GM12878 (cell line): ENCODE data around the gene TTC19. TPM values are rescaled to one million over a fixed set of nuclear protein-coding genes. Genes with fewer than 3 reads are reported as not detected.

ENCODE experiments used
- ATAC-seq: fragments of 200-7000 bp; cut with Tn5 transposase; 3 replicates; pipeline ENCODE4 v1.9.1; 2020; ENCODE audit warnings: mild to moderate bottlenecking, moderate library complexity
- BruUV-seq: library from RNA; stranded (reverse); fragments of 400-500 nt; replicated peaks from 2 replicates; lab custom pipeline; 2021; lab: Mats Ljungman, UMichigan
- CTCF ChIA-PET: fragments of 300-600 bp; sonication (Branson Sonifier 250); formaldehyde crosslinking; extraction: SDS; loops from one replicate; lab custom pipeline; 2021; ENCODE audit warnings: inconsistent platforms; lab: Yijun Ruan, JAX
- POLR2A ChIA-PET: fragments of 350-600 bp; formaldehyde crosslinking; extraction: SDS; loops from one replicate; lab custom pipeline; 2021; ENCODE audit warnings: inconsistent platforms; lab: Charles Lee
- RAD21 ChIA-PET: fragments of 300-600 bp; sonication (Branson Sonifier 250); formaldehyde crosslinking; loops from one replicate; lab custom pipeline; 2023; ENCODE audit warnings: antibody characterized with exemption; ENCODE audit not compliant: unreplicated experiment; lab: Charles Lee
- SMC1A ChIA-PET: fragments of 300-600 bp; sonication (Branson Sonifier 250); formaldehyde crosslinking; loops from one replicate; lab custom pipeline; 2023; ENCODE audit not compliant: unreplicated experiment, uncharacterized antibody; lab: Charles Lee
- DNase-seq: peaks from one replicate; pipeline ENCODE4 v3.0.0-alpha.2; 2011; ENCODE audit warnings: low read depth, low spot score
- FAIRE-seq: peaks from 3 replicates; lab custom pipeline; 2011; peaks lifted over from hg19 to GRCh38; lab: Jason Lieb, UNC
- H2AFZ ChIP-seq: 2 replicates; pipeline ENCODE4 v1.6.0; 2011; ENCODE audit warnings: low read depth, low read length, control low read depth; ENCODE audit not compliant: control insufficient read depth
- H3K27ac ChIP-seq: 2 replicates; pipeline ENCODE4 v1.5.1; 2011; ENCODE audit warnings: control low read depth; ENCODE audit not compliant: control insufficient read depth, insufficient read depth
- H3K27me3 ChIP-seq, 2 experiments: replicated peaks in 1 of 2; 2 replicates each; pipeline versions ENCODE4 v1.6.0 to v1.6.1; 2011; ENCODE audit warnings: low read length in 1 of 2; ENCODE audit not compliant: control insufficient read depth in 2 of 2, insufficient read depth in 2 of 2
- H3K36me3 ChIP-seq, 2 experiments: 2 replicates each; pipeline ENCODE4 v1.5.1; 2011; ENCODE audit warnings: low read length in 1 of 2; ENCODE audit not compliant: control insufficient read depth in 2 of 2, insufficient read depth in 2 of 2
- H3K4me1 ChIP-seq: 2 replicates; pipeline ENCODE4 v1.6.1; 2011; ENCODE audit warnings: mild to moderate bottlenecking, low read length, moderate library complexity, mixed read lengths; ENCODE audit not compliant: control insufficient read depth, insufficient read depth
- H3K4me2 ChIP-seq: 2 replicates; pipeline ENCODE4 v1.6.0; 2011; ENCODE audit warnings: control low read depth; ENCODE audit not compliant: control insufficient read depth, insufficient read depth
- H3K4me3 ChIP-seq: fragments of 200-600 bp; sonication (generic); 2 replicates; pipeline ENCODE4 v1.5.1; 2016
- H3K79me2 ChIP-seq: 2 replicates; pipeline ENCODE4 v1.6.0; 2011; ENCODE audit warnings: low read length; ENCODE audit not compliant: control insufficient read depth, insufficient read depth
- H3K9ac ChIP-seq: 2 replicates; pipeline ENCODE4 v1.8.0; 2011; ENCODE audit warnings: low read length, control low read depth, mixed read lengths; ENCODE audit not compliant: control insufficient read depth, insufficient read depth
- H3K9me3 ChIP-seq: replicated peaks from 3 replicates; pipeline ENCODE4 v1.5.1; 2011; ENCODE audit warnings: mild to moderate bottlenecking, low read length; ENCODE audit not compliant: control insufficient read depth, insufficient read depth
- H4K20me1 ChIP-seq: 2 replicates; pipeline ENCODE4 v1.6.0; 2011; ENCODE audit not compliant: control insufficient read depth, insufficient read depth
- ATF2 ChIP-seq: IDR thresholded peaks from 2 replicates; pipeline ENCODE4 v1.6.1; 2012; ENCODE audit warnings: low read length, inconsistent platforms
- CBFB ChIP-seq: IDR thresholded peaks from 2 replicates; pipeline ENCODE4 v1.6.1; 2016; ENCODE audit warnings: antibody characterized with exemption, low read depth
- CBX3 ChIP-seq: fragments of 200-600 bp; sonication (generic); IDR thresholded peaks from 2 replicates; pipeline ENCODE4 v1.6.1; 2016; ENCODE audit warnings: low read depth, borderline replicate concordance
- EP300 ChIP-seq, 2 experiments: fragments of 150-350 bp in 1 of 2; IDR thresholded peaks; 2 replicates each; pipeline ENCODE4 v1.6.1; 2011 to 2012; ENCODE audit warnings: low read depth in 2 of 2, low read length in 2 of 2, borderline replicate concordance in 1 of 2, improper control_type of control experiment in 1 of 2, inconsistent platforms in 1 of 2; ENCODE audit not compliant: control insufficient read depth in 1 of 2
- GABPA ChIP-seq: IDR thresholded peaks from 2 replicates; pipeline ENCODE4 v1.6.1; 2014; ENCODE audit warnings: antibody characterized with exemption, low read depth, mild to moderate bottlenecking, inconsistent platforms
- NBN ChIP-seq: fragments of 450-650 bp; IDR thresholded peaks from 2 replicates; pipeline ENCODE4 v1.6.1; 2016
- NFYA ChIP-seq: IDR thresholded peaks from 2 replicates; pipeline ENCODE4 v1.6.1; 2011; ENCODE audit warnings: low read depth, mild to moderate bottlenecking, low read length, improper control_type of control experiment, borderline replicate concordance
- PAX5 ChIP-seq: IDR thresholded peaks from 2 replicates; pipeline ENCODE4 v1.6.1; 2011; ENCODE audit warnings: low read depth, low read length, borderline replicate concordance
- POLR2AphosphoS5 ChIP-seq: IDR thresholded peaks from 2 replicates; pipeline ENCODE4 v1.6.1; 2011; ENCODE audit warnings: mild to moderate bottlenecking, low read length, inconsistent platforms
- RAD21 ChIP-seq: IDR thresholded peaks from 2 replicates; pipeline ENCODE4 v1.6.1; 2011; ENCODE audit warnings: mild to moderate bottlenecking, low read depth, low read length, moderate library complexity; ENCODE audit not compliant: insufficient read depth
- RBBP5 ChIP-seq: fragments of 200-600 bp; sonication (generic); conservative IDR thresholded peaks from 2 replicates; pipeline ENCODE4 v1.6.1; 2016
- SIN3A ChIP-seq: IDR thresholded peaks from 2 replicates; pipeline ENCODE4 v1.6.1; 2012; ENCODE audit warnings: low read depth, low read length, improper control_type of control experiment
- STAT3 ChIP-seq: IDR thresholded peaks from 2 replicates; pipeline ENCODE4 v1.6.1; 2011; ENCODE audit warnings: low read depth, low read length, improper control_type of control experiment
- ZBED1 ChIP-seq: IDR thresholded peaks from 2 replicates; pipeline ENCODE4 v1.6.1; 2016; ENCODE audit warnings: borderline replicate concordance
- ZZZ3 ChIP-seq: IDR thresholded peaks from 2 replicates; pipeline ENCODE4 v1.6.1; 2011; ENCODE audit warnings: low read depth; ENCODE audit not compliant: control insufficient read depth, insufficient read length
- WGBS: methylation state at CpG from one replicate; pipeline ENCODE4 v1.1.6; 2016; ENCODE audit warnings: low lambda C conversion rate; ENCODE audit not compliant: insufficient replicate concordance, insufficient coverage; ENCODE audit errors: missing lambda C conversion rate; 5-methylcytosine and 5-hydroxymethylcytosine counted together
- in situ Hi-C: fragments of 300-500 bp; cut with MboI; formaldehyde crosslinking; loops from 9 replicates; pipeline ENCODE4 v1.14.3; 2018; ENCODE audit warnings: mixed read lengths
- intact Hi-C: fragments of 100-400 bp; cut with micrococcal nuclease; formaldehyde crosslinking; loops from one replicate; pipeline ENCODE4 v1.14.2; 2022; ENCODE audit not compliant: unreplicated experiment
- polyA plus RNA-seq, 11 experiments: library from polyadenylated mRNA; depleted of rRNA in 4 of 11; unstranded in 6 of 11; stranded (reverse) in 5 of 11; fragments of >200 nt; fragmentation: Nextera tagmentation in 4 of 11; fragmentation: Illumina TruSeq in 1 of 11; extraction: Ambion mirVana in 4 of 11; extraction: Trizol in 1 of 11; gene quantifications; 1 replicate in 1 of 11; 2 replicates in 10 of 11; pipeline versions ENCODE4 v1.2.1 to v1.2.3, GENCODE V29; 2011 to 2016; ENCODE audit warnings: inconsistent platforms in 2 of 11, missing spikeins in 2 of 11, low read depth in 1 of 11
- total RNA-seq, 4 experiments: library from RNA; depleted of rRNA in 3 of 4; stranded (reverse); fragments of >200 nt in 3 of 4; fragmentation: Illumina TruSeq in 1 of 4; extraction: Trizol in 1 of 4; gene quantifications; 2 replicates each; pipeline versions ENCODE4 v1.2.1 to v1.2.3, GENCODE V29; 2013 to 2021
- TF ChIP-seq, protein P1 (sequence below): IDR thresholded peaks from 2 replicates; pipeline ENCODE4 v1.6.1; 2012; ENCODE audit warnings: low read depth, low read length, improper control_type of control experiment
- TF ChIP-seq, protein P2 (sequence below): fragments of 450-650 bp; IDR thresholded peaks from 2 replicates; pipeline ENCODE4 v1.6.1; 2016; ENCODE audit warnings: mild to moderate bottlenecking

Gene TTC19
- total and polyA plus RNA-seq, 10 of the 15 experiments (the other 5 are each of a cell fraction or from before 2014, with no cell fraction given) = 5.3 to 29.8 (median 20.1) TPM

GRCh38 chr17:15966879-15967248, 32.8 kb upstream of the TTC19 start:
- TF ChIP-seq NBN = no peak
- TF ChIP-seq RAD21 = no peak
- no peak for TF ChIP-seq STAT3
- TF ChIP-seq RBBP5 = no peak
- no peak for TF ChIP-seq EP300 (IDR thresholded peaks at IDR 0.05; ENCODE audit: borderline replicate concordance in 1 of 2, control insufficient read depth in 1 of 2, low read depth in 2 of 2, low read length in 2 of 2)
- TF ChIP-seq CBX3 = no peak
- TF ChIP-seq, protein P1, sequence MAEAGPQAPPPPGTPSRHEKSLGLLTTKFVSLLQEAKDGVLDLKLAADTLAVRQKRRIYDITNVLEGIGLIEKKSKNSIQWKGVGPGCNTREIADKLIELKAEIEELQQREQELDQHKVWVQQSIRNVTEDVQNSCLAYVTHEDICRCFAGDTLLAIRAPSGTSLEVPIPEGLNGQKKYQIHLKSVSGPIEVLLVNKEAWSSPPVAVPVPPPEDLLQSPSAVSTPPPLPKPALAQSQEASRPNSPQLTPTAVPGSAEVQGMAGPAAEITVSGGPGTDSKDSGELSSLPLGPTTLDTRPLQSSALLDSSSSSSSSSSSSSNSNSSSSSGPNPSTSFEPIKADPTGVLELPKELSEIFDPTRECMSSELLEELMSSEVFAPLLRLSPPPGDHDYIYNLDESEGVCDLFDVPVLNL = no peak
- no peak for TF ChIP-seq CBFB
- TF ChIP-seq, protein P2, sequence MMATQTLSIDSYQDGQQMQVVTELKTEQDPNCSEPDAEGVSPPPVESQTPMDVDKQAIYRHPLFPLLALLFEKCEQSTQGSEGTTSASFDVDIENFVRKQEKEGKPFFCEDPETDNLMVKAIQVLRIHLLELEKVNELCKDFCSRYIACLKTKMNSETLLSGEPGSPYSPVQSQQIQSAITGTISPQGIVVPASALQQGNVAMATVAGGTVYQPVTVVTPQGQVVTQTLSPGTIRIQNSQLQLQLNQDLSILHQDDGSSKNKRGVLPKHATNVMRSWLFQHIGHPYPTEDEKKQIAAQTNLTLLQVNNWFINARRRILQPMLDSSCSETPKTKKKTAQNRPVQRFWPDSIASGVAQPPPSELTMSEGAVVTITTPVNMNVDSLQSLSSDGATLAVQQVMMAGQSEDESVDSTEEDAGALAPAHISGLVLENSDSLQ = no peak
- no peak for TF ChIP-seq ZZZ3
- TF ChIP-seq SIN3A = no peak
- TF ChIP-seq PAX5 = no peak
- TF ChIP-seq NFYA = no peak
- TF ChIP-seq ATF2 = no peak
- TF ChIP-seq POLR2AphosphoS5 = no peak
- no peak for TF ChIP-seq ZBED1
- TF ChIP-seq GABPA = no peak
- H3K4me1 ChIP-seq = no peaks in the 10 kb centered on the region
- no peak overlapping the region for H3K4me3 ChIP-seq
- FAIRE-seq = no peak
- CTCF ChIA-PET = no interaction called here
- BruUV-seq = no TSS peak
- no peaks in the 10 kb centered on the region for H3K9me3 ChIP-seq
- no peak overlapping the region for H3K9ac ChIP-seq
- SMC1A ChIA-PET = no interaction called here
- no peaks in the 10 kb centered on the region for H4K20me1 ChIP-seq
- in situ Hi-C loops = no loop called here
- H3K27ac ChIP-seq = no peak overlapping the region
- no peak for ATAC-seq
- H2AFZ ChIP-seq = no peak overlapping the region
- RAD21 ChIA-PET = no interaction called here
- intact Hi-C loops = no loop called here
- H3K27me3 ChIP-seq = peaks cover 0 to 9% of the 10 kb centered on the region in 2 experiments; a peak in 2 of 4 replicates
- no peaks in the 10 kb centered on the region for H3K79me2 ChIP-seq
- H3K36me3 ChIP-seq = no peaks in the 10 kb centered on the region
- no peak for DNase-seq
- H3K4me2 ChIP-seq = no peak overlapping the region
- WGBS = 56% methylated on average over 10 of the region's 11 CpGs
- POLR2A ChIA-PET = no interaction called here
